ENCODE data around the gene PRX. TPM values are rescaled to one million over a fixed set of nuclear protein-coding genes. Genes with fewer than 3 reads are reported as not detected.

PRX gene
- total RNA-seq, 1 experiment from 2014 or later, result 4.8 TPM

GRCh38 chr19:40374084-40374483 lies 39.1 kb downstream of the PRX start:
- Histone ChIP-seq H3K4me1 (ENCODE audit: control insufficient read depth in 1 of 2, insufficient read depth in 2 of 2, low read length in 2 of 2) (no peaks in the 10 kb centered on the region), H3K79me2 (ENCODE audit: insufficient read depth, low read length) (no peaks in the 10 kb centered on the region), H3K27ac (ENCODE audit: low read depth, low read length) (no peak overlapping the region), H3K9ac (ENCODE audit: low read length) (no peak overlapping the region), H4K20me1 (ENCODE audit: insufficient read depth) (no peaks in the 10 kb centered on the region), H3K9me3 (ENCODE audit: control insufficient read depth in 1 of 2, insufficient read depth in 1 of 2, low read depth in 1 of 2, low read length in 2 of 2) (no peaks in the 10 kb centered on the region), H3K4me3 (replicated peaks in 1 of 2; ENCODE audit: low read depth in 1 of 2, low read length in 2 of 2) (no peak overlapping the region), H3K9me2 (ENCODE audit: insufficient read depth) (no peaks in the 10 kb centered on the region), H3K36me3 (ENCODE audit: control insufficient read depth in 1 of 2, insufficient read depth in 2 of 2, low read length in 2 of 2) (no peaks in the 10 kb centered on the region; a peak in 1 of 4 replicates), H2AFZ (ENCODE audit: low read depth, low read length, poor library complexity, severe bottlenecking) (no peak overlapping the region), H3K4me2 (ENCODE audit: low read length) (no peak overlapping the region), H3K27me3 (ENCODE audit: insufficient read depth, low read length) (no peaks in the 10 kb centered on the region)
- no peak for DNase-seq (ENCODE audit: low read depth, low spot score)
- POLR2A ChIA-PET, result no interaction called here
- TF ChIP-seq REST (IDR thresholded peaks at IDR 0.05; ENCODE audit: low read depth), result no peak
- TF ChIP-seq CEBPB (IDR thresholded peaks at IDR 0.05; ENCODE audit: low read depth), result no peak
- RAD21 ChIA-PET (ENCODE audit: low non-redundant PET in 1 of 2, low total read pairs in 2 of 2, uncharacterized antibody in 2 of 2, unreplicated experiment in 2 of 2), result no interaction called here
- no TSS peak for BruUV-seq (replicated peaks)
- no peak for ATAC-seq
- CTCF ChIA-PET, result no interaction called here
- intact Hi-C loops (cut with micrococcal nuclease), result no loop called here

GRCh38 chr19:40371802-40372122 lies 41.4 kb downstream of the PRX start:
- H3K9ac ChIP-seq (ENCODE audit: low read length), result no peak overlapping the region
- POLR2A ChIA-PET, result no interaction called here
- no peaks in the 10 kb centered on the region for H3K4me1 ChIP-seq (ENCODE audit: control insufficient read depth in 1 of 2, insufficient read depth in 2 of 2, low read length in 2 of 2)
- H3K79me2 ChIP-seq (ENCODE audit: insufficient read depth, low read length), result no peaks in the 10 kb centered on the region
- intact Hi-C loops (cut with micrococcal nuclease), result no loop called here
- H2AFZ ChIP-seq (ENCODE audit: low read depth, low read length, poor library complexity, severe bottlenecking), result no peak overlapping the region
- no peaks in the 10 kb centered on the region for H3K27me3 ChIP-seq (ENCODE audit: insufficient read depth, low read length)
- H3K9me2 ChIP-seq (ENCODE audit: insufficient read depth), result no peaks in the 10 kb centered on the region
- no peak for DNase-seq (ENCODE audit: low read depth, low spot score)
- H4K20me1 ChIP-seq (ENCODE audit: insufficient read depth), result no peaks in the 10 kb centered on the region
- RAD21 ChIA-PET (ENCODE audit: low non-redundant PET in 1 of 2, low total read pairs in 2 of 2, uncharacterized antibody in 2 of 2, unreplicated experiment in 2 of 2), result no interaction called here
- no peaks in the 10 kb centered on the region for H3K9me3 ChIP-seq (ENCODE audit: control insufficient read depth in 1 of 2, insufficient read depth in 1 of 2, low read depth in 1 of 2, low read length in 2 of 2)
- no peak overlapping the region for H3K27ac ChIP-seq (ENCODE audit: low read depth, low read length)
- H3K4me2 ChIP-seq (ENCODE audit: low read length), result no peak overlapping the region
- peaks cover 0 to 5% of the 10 kb centered on the region in 2 experiments; a peak in 2 of 4 replicates for H3K36me3 ChIP-seq (ENCODE audit: control insufficient read depth in 1 of 2, insufficient read depth in 2 of 2, low read length in 2 of 2)
- CTCF ChIA-PET, result interaction anchor here (1.1 kb wide), 1 partner anchor 159 kb away, joined by 7 read pairs; no protein-coding TSS in a partner anchor
- no peak overlapping the region for H3K4me3 ChIP-seq (replicated peaks in 1 of 2; ENCODE audit: low read depth in 1 of 2, low read length in 2 of 2)
- ATAC-seq, result no peak
- BruUV-seq (replicated peaks), result no TSS peak
- TF ChIP-seq ZBTB33 (IDR thresholded peaks at IDR 0.05; ENCODE audit: extremely low read depth, insufficient replicate concordance, low read length), result no peak
- TF ChIP-seq EGR1 (IDR thresholded peaks at IDR 0.05; ENCODE audit: low read depth), result no peak
- TF ChIP-seq ELF1 (IDR thresholded peaks at IDR 0.05; ENCODE audit: borderline replicate concordance, low read depth), result no peak
- TF ChIP-seq YY1 (IDR thresholded peaks at IDR 0.05; ENCODE audit: extremely low read depth, insufficient replicate concordance, low read depth, low read length), result no peak
- TF ChIP-seq POLR2AphosphoS5 (IDR thresholded peaks at IDR 0.05; ENCODE audit: low read depth, low read length), result no peak
- no peak for TF ChIP-seq SIN3A (IDR thresholded peaks at IDR 0.05; ENCODE audit: low read depth)
- no peak for TF ChIP-seq ZFX (IDR thresholded peaks at IDR 0.05)
- no peak for TF ChIP-seq TCF7L2 (IDR thresholded peaks at IDR 0.05; ENCODE audit: borderline replicate concordance, extremely low read depth, insufficient read depth, insufficient read length)
- no peak for TF ChIP-seq MAX (IDR thresholded peaks at IDR 0.05)
- TF ChIP-seq ZNF274 (IDR thresholded peaks at IDR 0.05; ENCODE audit: low read depth, low read length), result no peak
- no peak for TF ChIP-seq RAD21 (IDR thresholded peaks at IDR 0.05; ENCODE audit: low read depth)
- no peak for TF ChIP-seq ATF3 (IDR thresholded peaks at IDR 0.05)
- no peak for TF ChIP-seq JUND (IDR thresholded peaks at IDR 0.05)
- TF ChIP-seq CBX3 (IDR thresholded peaks at IDR 0.05; ENCODE audit: low read depth), result no peak
